Esophagus squamous epithelium (tissue), 4 donors: ENCODE results near the gene PRAME.

Experiments used
- CTCF ChIP-seq, 6 experiments: fragments of 450-650 bp in 4 of 6; fragments of 200-600 bp in 2 of 6; sonication (generic) in 2 of 6; IDR thresholded peaks; one replicate each; pipeline ENCODE4 v1.5.1; 2016 to 2019; ENCODE audit warnings: antibody characterized with exemption in 6 of 6, mild to moderate bottlenecking in 4 of 6, moderate library complexity in 4 of 6
- POLR2A ChIP-seq, 4 donors: fragments of 450-650 bp; IDR thresholded peaks; one replicate each; pipeline ENCODE4 v1.6.1; 2017; ENCODE audit warnings: antibody characterized with exemption in 4 of 4, mild to moderate bottlenecking in 4 of 4, moderate library complexity in 3 of 4

- TF ChIP-seq CTCF (IDR thresholded peaks at IDR 0.05) = no peak
- no peak for TF ChIP-seq POLR2A (IDR thresholded peaks at IDR 0.05)
These were observed 46.0 kb upstream of the PRAME start for GRCh38 chr22:22605074-22605404.
